Stimulated activated CD8-positive, alpha-beta memory T cell treated with anti-CD3 and anti-CD28 coated beads, Interleukin-12 subunit alpha, Interleukin-12 subunit beta, amount 100 ng/mL, for 1 hour (primary cell): ENCODE data around the gene RPL36.
"Not testable (repeated sequence)": the region's sequence is repeated elsewhere in the genome, so short reads cannot be mapped to it uniquely, and the experiment has no call there.

Experiments
- DNase-seq: peaks from one replicate; pipeline ENCODE4 v3.0.0-alpha.2; 2020; ENCODE audit warnings: low read depth

RPL36 gene

GRCh38 chr19:5706876-5707573 is 16.9 kb downstream of the RPL36 start:
- no peak for DNase-seq

DNA sequence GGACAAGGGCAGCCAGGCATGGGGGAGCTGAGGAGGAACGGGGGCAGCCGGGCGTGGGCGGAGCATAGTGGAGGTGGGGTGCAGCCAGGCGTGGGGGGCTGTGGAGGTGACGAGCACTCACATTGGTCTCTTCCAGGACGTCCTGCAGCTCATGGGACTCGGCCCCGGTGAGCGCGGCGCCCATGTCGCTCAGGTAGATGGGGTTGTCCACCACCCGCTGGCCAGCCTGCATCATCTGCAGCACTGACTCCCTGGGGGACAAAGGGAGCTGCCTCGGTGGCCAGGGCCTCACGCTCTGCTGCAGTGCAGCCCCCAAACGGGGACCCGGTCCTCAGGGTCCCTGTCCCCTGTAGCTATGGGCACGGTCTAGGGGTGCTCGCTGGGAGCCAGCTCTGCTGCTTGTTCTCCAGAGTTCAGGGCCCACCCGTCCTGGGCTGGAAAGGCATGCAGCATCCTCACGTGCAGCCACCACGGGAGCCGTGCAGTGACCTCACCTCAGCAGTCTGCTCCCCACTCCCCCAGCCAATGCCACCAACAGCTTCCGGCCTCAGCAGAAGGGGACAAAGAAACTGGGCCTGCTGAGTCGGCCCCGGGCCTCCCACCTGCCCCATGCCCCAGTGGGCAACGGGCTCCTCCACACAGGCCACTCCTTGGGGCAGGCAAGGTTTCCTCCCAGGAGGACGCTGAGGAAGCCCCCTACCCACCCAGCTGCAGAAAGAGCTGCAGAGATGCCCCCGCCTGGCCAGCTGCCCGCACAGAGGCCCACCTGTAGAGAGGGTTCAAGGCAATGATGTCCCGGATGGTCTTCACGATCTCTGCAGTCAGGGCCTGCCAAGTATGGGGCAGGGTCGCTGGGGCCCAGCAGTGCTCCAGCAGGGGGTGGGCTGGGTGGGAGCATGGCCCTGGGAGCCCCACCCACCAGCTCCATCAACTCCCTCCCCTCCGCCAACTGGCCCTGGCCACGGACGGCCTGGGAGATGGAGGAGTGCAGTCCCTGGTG is 17.8 kb downstream of the RPL36 start:
- no peak for DNase-seq

DNA sequence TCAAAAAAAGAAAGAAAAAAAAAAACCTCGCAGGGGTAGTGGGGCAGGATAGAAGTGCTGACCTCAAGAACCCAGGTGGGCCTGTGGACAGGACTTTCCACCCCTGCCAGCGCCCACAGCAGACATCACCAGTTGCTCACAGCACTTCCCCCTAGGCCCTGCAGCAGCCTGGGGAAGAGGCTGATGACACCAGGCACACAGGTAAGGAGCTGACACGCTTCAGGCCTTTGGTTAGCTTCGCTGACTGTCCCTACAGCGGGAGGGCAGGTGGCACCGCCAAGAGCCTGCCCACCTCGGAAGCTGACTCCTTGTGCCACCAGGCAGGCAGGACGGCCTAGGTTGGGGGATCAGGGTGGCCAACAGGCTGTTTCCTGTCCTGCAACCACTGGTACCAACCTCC is 20.9 kb downstream of the RPL36 start:
- no peak for DNase-seq

GRCh38 chr19:5711713-5712161 is 21.6 kb downstream of the RPL36 start:
- no peak for DNase-seq

DNA sequence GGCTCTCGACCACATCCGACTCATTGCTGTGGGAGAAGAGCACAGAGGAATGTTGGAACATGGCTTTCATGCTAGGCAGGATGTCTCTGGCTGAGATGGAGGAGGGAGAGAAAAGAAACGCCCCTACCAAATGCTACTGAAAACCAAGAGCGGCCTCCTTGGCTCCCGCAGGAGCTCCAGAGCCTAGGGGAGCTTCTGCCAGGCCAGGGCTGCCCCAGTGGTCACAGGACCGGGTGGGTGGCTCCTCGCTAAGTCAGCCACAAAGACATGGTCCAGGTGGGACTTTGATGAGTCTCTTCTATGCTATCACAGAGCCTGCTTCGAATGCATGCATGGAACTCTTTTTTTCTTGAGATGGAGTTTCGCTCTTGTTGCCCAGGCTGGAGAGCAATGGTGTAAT is 23.1 kb downstream of the RPL36 start:
- DNase-seq = no peak

GRCh38 chr19:5714816-5715215 is 24.7 kb downstream of the RPL36 start:
- no peak for DNase-seq

DNA sequence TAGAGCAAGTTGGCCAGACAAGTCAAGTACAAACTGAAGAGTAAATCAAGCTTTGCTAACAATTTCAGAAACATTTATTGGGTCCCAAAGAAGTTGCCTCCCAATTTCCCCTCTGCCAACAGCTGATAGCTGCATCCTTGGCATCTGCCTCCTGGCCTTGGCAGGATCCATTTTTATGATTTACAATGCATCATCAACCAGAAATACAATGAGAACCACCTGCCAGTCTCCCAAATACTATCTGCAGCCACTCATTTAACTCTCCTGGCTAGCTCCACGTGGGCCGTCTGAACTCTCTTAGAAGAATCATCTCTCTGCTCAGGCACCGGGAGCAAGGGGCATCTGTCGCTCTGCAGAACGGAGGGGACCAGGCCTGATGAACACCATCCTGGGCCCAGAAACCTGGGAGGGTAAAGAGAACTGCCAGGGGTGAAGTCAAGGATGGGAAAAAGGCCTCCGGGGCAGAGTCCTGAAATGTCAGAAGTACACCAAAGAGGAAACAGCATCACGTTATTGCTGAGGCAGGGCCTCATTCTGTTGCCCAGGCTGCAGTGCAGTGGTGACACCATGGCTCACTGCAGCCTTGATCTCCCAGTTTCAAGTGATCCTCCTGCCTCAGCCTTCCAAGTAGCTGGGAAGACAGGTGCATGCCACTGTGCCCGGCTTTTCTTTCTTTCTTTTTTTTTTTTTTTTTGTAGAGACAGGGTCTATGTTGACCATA is 27.3 kb downstream of the RPL36 start:
- no peak for DNase-seq

- no peak for DNase-seq
Measured at GRCh38 chr19:5718037-5718578, 28.0 kb downstream of the RPL36 start.

- DNase-seq = no peak
Measured at GRCh38 chr19:5718579-5719273, 28.6 kb downstream of the RPL36 start.

- DNase-seq = peak; percentile 13
Measured at GRCh38 chr19:5719274-5719960, 29.3 kb downstream of the RPL36 start.

- DNase-seq = peak; percentile 96
Measured at GRCh38 chr19:5719961-5720790, 30.1 kb downstream of the RPL36 start, which contains the start of the genes CATSPERD and LONP1. Gene CATSPERD (plus strand): TSS chr19:5720637. CDS start chr19:5720738, 101 bp downstream. Gene LONP1 (minus strand): TSS chr19:5720146. CDS start chr19:5720132, 14 bp downstream.

DNA sequence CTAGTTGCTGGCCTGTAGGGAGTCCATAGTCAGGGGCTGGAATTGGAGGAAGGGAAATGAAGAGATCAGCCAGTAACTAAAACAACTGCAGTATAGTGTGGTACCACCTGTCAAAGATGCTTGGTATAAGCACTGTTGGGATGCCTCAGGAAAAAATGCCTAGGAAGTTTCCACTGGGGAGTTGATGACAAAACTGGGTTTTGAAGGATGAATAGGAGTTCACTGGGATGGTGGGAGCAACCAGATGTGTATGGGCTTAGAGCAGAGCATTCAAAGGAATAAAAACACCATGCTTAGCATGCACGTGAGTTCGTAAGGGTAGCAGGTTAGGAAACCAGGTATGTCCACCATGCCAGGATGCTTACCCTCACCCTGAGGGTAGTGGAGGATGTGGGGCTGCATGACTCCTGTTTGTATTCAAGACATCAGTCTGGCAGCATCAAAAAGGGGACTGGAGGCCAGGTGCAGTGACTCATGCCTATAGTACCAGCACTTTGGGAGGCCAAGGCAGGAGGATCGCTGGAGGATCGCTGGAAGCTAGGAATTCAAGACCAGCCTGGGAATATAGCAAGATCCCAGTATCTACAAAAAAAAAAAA is 37.5 kb downstream of the RPL36 start:
- no peak for DNase-seq

GRCh38 chr19:5733172-5733571 is 43.1 kb downstream of the RPL36 start:
- DNase-seq = not testable (repeated sequence)

DNA sequence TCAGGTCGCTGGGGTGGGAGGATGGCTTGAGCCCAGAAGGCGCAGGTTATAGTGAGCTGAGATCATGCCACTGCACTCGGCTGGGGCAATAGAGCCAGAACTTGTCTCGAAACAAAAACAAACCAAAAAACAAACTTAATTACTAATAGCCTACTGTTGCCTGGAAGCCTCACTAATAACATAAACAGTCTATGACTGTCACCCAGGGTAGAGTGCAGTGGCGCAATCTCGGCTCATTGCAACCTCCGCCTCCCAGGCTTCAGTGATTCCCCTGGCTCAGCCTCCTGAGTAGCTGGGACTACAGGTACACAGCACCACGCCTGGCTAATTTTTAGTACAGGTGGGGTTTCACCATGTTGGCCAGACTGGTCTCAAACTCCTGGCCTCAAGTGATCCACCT is 48.3 kb downstream of the RPL36 start:
- DNase-seq = no peak
